Stimulated activated CD4-positive, alpha-beta T cell treated with anti-CD3 and anti-CD28 coated beads, Interleukin-12 subunit alpha, Interleukin-12 subunit beta, amount 100 ng/mL, for 4 hours (primary cell): ENCODE results near the gene TAS2R1.

ENCODE experiments used
- DNase-seq: peaks from one replicate; pipeline ENCODE4 v3.0.0-alpha.2; 2020

Gene TAS2R1, protein sequence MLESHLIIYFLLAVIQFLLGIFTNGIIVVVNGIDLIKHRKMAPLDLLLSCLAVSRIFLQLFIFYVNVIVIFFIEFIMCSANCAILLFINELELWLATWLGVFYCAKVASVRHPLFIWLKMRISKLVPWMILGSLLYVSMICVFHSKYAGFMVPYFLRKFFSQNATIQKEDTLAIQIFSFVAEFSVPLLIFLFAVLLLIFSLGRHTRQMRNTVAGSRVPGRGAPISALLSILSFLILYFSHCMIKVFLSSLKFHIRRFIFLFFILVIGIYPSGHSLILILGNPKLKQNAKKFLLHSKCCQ

DNA sequence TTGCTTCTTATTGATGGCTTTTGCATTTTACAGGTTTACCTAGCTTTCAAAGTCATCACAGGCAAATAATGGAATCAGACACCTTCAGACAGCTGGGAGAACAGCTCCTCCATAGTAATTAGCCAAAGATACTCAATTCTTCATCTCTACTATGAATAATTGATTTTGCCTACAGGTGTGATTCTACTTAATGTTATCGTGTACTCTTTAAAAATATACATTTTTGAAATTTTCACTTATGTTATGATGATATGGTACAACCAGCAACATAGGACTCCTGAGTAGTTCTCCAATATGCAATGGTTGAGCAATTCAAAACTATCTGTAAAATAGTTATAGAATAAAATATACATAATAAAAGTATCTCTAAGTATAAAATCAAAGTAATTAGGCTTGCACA, at the start of gene TAS2R1:
TAS2R1 (minus strand) TSS at position 101 of the 400 bp plus-strand sequence. CDS start 319 bp downstream, outside the sequence.
- no peak for DNase-seq

DNA sequence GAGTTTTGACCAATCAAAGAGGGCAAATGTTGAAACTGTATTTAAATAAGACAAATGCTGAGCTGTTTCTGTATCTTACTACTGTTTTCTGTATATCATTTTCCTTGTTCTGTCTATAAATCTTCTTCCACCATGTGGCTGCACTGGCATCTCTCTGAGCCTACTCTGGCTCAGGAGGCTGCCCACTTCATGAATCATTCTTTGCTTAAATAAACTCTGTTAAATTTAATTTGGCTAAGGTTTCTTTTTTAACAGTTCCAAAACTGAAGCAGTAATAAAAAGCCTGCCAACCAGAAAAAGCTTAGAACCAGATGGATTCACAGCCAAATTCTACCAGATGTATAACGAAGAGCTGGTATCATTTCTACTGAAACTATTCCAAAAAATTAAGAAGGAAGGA, 40.2 kb upstream of the TAS2R1 start:
- no peak for DNase-seq

DNA sequence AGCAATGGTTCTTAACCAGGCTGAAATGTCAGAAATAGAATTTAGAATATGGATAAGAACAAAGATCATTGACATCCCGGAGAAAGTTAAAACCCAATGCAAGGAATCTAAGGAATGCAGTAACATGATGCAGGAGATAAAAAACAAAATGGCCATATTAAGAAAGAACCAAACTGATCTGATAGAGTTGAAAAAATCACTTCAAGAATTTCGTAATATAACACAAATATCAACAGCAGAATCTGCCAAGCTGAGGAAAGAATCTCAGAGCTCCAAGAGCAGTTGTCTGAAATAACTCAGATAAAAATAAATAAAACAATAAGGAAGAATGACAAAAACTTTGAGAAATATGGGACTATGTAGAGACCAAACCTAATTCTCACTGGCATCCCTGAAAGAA, 37.8 kb upstream of the TAS2R1 start:
- no peak for DNase-seq

DNA sequence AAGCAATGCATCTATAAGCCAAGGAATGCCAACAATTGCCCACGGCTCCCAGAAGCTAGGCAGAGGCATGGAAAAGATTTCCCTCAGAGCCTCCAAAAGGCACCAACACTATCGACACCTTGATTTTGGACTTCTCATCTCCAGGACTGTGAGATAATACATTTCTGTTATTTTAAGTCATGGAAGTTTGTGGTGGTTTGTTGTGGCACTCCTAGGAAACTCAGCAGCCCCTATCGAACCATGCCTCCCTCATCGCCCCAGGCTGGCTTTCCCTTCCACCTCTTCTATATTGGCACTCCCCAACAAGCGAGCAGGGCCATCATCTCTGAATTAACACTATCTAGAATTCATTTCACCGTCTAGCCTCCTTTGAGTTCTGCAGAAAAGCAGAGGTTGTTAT, 33.7 kb upstream of the TAS2R1 start:
- DNase-seq: no peak

DNA sequence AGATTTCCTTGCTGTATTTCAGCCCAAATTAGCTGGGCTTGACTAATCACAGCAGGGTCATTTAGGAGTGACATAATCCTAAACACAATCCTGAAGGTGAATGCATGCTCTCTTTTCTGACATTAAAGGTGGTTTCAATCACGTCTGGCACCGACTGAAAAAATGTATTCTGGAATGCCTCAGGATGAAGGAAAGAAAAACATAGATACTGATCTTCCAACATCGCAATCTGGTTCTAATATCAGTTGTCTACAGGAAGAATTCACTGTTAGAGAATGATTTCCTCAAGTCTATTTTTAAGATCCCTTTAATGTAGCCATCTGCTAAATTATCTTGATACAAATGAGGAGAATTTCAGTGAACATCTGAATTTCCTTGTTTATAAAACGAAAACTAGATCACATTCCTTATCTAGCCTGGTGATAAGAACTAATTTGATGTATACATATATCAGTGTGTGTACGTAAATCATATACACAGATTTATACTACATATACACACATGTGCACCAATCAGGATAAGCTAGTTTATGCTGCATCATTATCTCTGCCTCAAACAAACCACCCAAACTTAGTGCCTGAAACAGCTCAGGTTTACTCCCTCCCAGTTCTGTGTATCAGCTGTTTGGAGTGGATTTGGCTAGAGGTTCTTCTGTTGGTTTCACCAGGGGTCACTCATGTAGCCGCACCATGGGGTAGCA, 31.3 kb upstream of the TAS2R1 start:
- DNase-seq: no peak

DNA sequence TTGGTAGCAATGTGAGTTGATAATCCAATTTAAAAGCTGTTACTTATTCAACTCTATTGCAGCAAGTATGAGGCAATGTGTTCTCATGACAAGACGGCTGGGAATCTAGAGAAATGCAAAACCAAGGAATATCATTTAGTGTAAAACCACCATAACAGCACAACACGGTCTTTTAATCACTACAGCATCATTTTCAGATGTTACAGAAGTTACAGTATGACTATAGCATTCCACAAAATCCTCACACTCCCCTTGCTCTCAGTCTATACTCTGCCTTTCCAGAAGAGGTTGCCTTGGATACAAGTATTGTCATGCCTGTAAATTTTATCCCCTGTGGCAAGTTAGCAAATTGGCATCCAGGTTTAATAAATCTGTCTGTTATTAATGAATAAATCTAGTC, 28.6 kb upstream of the TAS2R1 start:
- DNase-seq: no peak

DNA sequence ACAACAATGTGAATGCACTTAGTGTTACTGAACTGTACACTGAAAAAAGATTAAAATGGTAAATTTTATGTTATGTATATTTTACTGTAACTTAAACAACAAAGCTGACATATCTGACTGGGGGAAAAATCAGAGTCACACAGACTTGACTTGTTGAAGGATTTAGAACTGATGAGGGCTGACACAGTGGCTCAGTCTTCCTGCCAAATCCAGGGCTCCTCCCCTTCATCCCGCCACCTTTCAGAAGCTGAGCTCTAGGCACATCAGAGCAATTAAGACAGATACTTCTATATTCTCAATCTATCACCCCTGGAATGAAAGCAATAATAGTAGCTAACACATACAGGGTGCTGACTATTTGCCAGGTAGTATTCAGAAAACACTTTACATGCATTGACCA, 27.7 kb upstream of the TAS2R1 start:
- no peak for DNase-seq

DNA sequence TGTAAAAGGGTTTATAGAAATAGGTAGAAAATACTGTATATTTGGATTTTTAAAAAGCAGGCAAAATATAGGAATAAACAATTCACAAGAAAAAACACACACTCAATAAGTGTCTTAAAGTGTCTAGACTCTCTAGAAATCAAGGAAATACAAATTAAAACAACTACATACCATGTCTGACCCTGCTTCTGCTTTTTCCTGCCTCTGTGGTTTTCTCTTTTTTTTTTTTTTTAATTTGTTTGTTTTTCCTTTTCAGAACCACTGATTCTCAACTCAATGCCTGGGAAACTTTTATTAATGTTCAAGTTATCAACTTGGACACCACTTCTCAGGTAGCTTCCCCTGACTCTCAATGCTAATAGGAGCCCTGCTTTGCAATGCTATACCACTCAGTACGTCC, 25.5 kb upstream of the TAS2R1 start:
- DNase-seq: no peak

DNA sequence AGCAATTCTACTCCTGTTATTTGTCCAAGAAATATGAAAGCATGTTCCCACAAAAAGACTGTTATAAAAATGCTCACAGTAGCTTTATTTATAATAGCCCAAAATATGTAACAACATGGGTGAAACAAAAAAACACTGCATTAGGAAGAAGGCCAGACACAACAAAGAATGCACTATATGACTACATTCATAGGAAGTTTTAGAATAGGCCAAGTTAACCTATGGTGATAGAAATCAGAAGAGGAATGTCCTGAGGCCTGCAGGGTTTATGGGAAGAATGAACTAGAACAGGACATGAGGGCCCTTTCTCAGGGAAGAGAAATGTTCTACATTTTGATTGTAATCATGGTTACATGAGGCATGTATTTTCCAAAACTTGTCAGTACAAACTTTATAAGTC, 24.7 kb upstream of the TAS2R1 start:
- no peak for DNase-seq

DNA sequence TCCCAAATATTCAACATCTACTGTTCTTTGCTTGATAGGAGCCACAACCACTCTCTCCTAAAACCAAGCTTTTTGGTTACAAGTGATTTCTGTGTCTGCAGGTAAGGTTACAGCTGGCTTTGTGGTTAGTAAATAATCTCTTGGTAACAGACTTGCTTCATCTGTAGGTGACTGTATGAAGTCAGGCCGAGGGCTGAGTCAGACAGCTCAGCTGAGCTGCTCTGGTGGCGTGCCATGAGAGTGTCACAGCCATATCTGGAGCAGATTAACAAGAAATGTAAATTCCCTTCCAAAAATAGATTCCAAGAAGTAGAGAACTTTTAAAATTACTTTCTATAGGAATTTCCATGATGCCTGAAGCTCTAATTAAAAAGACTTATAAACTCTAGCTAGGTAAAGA, 23.7 kb upstream of the TAS2R1 start:
- DNase-seq: no peak

DNA sequence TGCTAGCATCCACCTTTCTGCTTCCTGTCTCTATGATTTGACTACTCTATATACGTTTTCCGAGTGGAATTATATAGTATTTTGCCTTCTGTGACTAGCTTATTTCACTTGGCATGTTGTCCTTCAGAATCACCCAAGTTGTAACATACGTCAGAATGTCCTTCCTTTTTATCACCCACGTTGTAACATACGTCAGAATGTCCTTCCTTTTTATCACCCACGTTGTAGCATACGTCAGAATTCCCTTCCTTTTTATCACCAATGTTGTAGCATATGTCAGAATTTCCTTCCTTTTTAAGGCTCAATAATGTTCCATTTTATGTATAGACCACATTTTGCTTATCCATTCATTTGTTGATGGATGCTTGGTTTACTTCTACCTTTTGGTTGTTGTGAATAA, 22.9 kb upstream of the TAS2R1 start:
- DNase-seq: no peak

DNA sequence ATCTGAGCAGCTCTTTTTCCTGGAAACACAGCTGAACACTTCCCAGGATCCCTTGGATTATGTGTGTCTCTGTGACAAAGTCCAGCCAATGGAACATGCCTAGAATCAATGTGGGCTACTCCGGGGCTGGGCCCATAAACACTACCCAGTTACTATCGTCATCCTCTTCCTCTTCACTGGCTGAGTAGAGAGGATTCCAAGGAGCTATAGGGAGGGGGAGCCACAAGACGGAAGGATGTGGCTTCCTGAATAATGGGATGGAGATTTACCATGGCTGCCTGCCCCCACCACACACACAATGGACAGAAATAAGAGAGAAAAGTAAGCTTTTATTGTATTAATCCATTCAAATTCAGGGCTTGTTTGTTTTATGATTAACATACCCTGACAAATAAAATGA, 22.1 kb upstream of the TAS2R1 start:
- no peak for DNase-seq

DNA sequence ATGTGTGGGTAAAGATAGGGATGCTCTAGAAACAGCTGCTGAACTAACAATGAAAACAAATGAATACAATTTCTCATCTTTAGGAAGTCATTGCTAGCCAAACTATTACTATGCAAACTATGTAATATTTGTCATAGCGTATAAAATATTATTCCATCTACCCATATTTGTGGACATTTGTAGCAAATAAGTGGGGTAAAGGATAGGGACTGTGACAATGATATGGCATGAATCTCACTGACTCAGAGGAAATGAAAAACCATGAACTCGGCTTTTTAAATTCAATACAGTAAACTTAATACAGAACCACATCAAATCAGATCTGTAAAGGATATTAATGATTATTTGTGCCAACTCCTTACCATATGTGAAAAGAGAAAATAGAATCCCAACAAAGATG, 16.7 kb upstream of the TAS2R1 start:
- DNase-seq: no peak

DNA sequence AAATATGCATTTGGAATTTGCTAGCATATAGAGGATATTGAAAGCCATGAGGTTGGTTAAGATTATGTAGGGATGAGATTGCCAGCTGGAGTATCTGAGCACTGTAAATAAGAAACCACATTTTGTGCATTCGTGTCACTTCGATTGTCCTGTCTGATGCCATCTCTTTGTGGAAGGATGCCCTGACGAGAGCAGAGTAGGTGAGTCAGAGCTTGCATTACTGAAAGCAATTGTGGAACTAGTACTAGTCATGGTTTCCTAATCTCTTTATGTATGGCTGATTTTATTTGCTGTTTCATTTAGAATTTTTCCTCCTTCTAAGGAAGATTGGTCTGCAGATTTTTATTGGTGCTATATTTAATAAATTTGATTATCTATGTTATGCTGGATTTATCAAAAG, 14.5 kb upstream of the TAS2R1 start:
- no peak for DNase-seq

DNA sequence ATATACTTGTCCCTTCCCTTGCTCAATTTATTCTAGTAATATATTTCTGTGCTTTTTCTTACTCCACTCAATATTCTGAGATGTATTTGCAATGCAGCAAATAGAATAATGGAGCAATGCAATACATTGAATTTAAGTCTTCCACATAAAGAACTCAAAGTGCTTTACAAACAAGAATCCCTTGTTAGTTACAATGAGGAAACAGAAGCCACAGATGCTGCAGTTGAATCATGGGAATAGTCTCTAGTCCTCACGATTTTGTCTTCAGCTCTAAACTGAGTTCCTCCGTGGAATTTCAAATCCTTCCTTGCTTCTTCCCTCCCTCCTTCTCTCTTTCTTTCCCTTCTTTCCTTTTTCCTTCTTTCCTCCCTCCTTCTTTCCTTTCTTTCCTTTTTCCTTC, 12.5 kb upstream of the TAS2R1 start:
- DNase-seq: no peak

DNA sequence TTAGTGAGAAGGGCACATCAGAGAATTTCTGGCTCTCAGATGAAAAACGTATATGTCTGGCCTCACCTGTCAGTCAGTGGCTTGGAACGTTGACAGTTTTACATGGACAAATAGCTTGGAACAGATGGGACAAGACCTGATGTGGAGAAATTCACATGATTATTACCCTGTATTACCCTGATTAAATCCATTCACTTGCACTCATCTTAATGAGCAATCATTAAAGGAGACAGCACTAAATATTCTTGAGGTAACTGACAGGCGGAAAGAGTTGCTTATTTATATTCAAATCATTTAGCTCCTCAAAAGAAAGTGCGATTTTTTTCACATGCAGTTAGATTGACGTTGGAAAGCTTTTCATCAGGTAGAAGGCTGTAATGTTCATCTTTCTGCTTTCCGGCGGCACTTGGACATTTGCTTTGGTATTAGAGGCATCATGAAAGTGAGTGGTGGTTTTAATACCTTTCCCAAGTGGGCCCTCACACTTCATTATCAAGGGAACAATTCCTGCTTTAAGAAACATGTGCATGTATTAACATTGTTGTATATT, 11.7 kb upstream of the TAS2R1 start:
- DNase-seq: no peak

DNA sequence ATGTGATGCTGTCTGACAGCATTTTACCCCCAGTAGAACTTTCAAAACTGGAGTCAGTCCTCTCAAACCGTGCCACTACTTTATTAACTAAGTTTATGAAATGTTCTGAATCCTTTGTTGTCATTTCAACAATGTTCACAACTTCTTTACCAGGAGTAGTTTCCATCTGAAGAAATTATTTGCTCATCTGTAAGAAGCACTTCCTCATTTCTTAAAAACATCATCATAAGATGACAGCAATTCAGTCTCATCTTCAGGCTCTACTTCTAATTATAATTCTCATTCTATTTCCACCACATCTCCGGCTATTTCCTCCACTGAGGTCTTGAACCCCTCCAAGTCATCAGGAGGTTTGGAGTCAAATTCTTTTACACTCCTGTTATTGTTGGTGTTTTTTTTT, 2.3 kb upstream of the TAS2R1 start:
- no peak for DNase-seq

DNA sequence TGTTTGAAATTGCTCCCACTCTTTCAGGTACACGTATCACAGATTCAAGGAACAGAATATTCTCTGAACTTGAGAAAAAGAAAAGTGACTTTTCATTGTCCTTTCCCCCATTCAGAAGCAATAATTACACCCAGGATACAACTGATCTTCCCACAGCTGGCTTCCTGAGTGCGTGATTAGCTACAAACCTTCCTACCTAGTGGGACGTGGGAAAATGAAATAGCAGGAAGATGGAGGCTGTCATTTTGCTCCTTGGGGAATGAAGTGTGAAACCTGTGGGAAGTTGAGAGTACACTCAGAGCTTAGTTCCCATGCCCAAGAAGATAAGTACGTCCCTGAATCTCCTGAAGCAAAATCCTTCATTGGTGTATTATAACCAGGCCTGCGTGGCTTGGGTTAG, 2.6 kb downstream of the TAS2R1 start:
- no peak for DNase-seq

DNA sequence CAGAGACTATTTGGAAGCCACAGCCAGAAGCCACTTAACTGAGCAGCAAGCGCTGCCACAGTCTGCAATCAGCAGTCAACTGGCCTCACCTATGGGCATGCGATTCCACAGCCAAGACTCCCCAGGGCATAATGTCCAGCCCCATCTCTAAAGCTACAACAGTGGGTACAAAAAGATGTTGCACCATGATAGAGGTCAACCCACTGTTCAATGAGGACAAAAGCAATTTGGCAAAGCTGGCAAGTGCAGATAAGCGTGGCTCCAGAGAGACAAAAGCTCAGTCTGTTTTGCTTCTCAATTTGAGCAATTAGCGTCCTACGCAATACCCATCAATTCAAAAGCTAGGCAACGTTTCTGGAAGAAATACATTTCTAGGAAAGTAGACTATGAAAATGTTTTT, 3.2 kb downstream of the TAS2R1 start:
- no peak for DNase-seq

DNA sequence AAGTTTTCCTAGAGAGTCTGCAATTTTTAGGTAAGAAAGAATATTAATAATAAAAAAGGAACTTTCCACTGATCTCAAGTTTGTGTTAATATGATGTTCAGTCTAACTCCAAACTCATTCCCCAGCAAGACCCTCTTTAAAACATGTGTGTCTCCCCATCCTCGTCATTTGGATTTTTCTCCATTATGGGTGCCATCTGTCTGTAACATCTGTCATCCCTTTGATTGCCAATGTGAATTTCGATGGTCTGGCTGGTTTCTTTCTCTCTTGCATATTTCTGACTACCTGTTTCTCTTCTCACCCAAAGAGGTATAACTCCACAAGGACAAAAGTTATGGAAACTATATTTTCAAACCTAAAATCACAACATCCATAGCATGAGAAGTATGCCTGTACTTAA, 4.4 kb downstream of the TAS2R1 start:
- DNase-seq: no peak

DNA sequence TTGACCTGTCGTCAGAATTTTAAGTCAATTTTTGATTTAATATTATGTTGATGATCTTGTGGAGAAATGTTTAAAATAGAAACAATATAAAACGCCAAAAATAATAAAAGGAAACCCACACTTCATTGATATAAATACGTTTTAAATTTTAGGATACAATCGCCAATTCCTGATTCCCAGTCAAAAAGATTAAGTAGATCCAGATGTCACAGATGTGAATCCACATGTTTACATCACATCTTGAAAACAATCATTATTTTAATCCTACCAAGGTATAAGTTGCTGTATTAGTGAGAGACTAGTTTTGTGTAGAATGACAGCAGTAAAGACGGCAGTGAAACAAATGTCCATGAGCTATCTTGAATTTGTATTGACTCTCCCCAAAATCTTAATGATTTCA, 4.9 kb downstream of the TAS2R1 start:
- DNase-seq: no peak

DNA sequence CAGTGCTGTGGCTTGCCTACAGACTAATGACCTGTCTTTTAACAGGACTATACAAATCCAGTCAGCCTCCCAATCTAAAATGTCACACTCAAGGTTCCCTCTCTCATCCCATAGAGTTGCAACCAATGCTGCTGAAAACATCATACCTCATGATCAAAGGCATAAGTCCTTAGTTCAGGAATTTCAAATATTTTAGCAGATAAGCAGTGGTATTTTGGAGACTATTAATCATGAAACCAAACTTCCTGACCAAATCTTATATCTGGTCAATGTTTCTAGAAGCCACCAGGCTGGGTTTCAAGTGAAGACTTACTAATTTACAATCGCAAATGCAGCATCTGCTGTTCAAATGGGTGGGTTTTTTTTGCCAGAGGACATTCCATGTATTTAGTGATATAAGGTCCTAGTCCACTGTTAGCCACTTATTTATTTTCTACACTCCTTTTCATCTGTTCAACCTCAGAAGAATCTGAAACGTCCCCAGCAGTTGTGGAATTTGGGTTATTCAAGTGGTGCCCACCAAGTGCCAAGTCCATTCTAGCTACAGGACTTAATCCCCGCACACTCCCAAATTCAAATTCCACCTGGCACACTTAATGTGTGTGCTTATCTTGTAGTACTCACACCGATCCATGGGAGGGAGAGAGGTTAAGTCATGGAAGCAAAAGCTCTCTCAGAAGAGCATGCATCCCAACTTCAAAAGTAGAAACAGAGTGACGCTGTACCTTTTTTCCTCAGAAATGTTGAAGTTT, 5.8 kb downstream of the TAS2R1 start:
- no peak for DNase-seq

DNA sequence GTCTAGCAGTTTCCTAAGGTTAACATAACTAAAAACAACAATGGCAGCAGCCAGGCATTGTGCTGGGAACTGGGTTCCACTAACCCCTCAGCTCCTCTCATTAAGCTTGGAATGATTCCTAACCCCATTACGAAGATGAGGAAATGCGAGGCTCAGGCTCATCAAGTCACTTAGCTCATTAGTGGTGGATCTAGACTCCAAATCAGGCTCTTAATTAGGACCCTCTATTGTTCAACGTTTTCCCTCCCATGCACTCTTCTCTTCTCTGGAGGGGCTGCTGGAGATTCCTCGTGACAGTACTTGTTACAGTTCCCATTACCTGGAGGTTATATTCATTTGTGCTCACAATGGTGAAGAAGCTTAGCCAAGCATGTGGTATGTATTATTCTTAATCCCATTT, 6.5 kb downstream of the TAS2R1 start:
- no peak for DNase-seq

DNA sequence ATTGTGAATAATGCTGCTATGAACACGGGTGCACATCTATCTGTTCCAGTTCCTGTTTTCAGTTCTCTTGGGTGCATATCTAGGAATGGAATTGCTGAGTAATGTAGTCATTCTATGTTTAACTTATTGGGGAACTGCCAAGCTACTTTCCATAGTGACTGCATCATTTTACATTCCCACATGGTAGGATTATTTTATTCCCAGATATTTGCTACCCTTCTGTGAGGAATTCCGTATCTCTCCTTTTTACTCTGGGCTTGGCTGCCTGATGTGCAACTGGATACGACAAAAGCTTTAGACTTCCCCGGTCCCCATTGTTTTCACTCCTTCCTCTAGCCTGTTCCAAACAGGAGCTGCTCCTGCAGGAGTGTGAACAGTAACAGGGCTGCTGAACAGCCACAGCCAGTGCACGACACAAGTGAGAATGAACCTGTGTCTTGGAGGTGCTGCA, 7.2 kb downstream of the TAS2R1 start:
- no peak for DNase-seq
